Adrenal gland (tissue), 12 donors: Measurements from ENCODE around the gene AGAP1. TPM values are rescaled to one million over a fixed set of nuclear protein-coding genes. Genes with fewer than 3 reads are reported as not detected.

Experiments used
- DNase-seq, 7 donors: peaks; one replicate each; pipeline ENCODE4 v3.0.0-alpha.2; 2019 to 2020
- H3K27ac ChIP-seq, 5 donors: fragments of 200-600 bp; sonication (generic) in 4 of 5; 1 replicate in 3 of 5; 2 replicates in 2 of 5; pipeline versions ENCODE4 v1.5.1 to v1.8.0; 2016 to 2020; ENCODE audit warnings: mild to moderate bottlenecking in 1 of 5
- H3K27me3 ChIP-seq: fragments of 200-600 bp; 2 replicates; pipeline ENCODE4 v1.8.0; 2021
- H3K36me3 ChIP-seq, 2 donors: fragments of 200-600 bp; replicated peaks in 1 of 2; 1 replicate in 1 of 2; 2 replicates in 1 of 2; pipeline versions ENCODE4 v1.5.1 to v1.8.0; 2018 to 2022
- H3K4me1 ChIP-seq, 2 donors: fragments of 200-600 bp; replicated peaks in 1 of 2; 1 replicate in 1 of 2; 2 replicates in 1 of 2; pipeline versions ENCODE4 v1.5.1 to v1.8.0; 2018 to 2021
- H3K4me3 ChIP-seq, 4 donors: fragments of 200-600 bp; sonication (generic) in 3 of 4; one replicate each; pipeline ENCODE4 v1.5.1; 2016 to 2018
- H3K9me3 ChIP-seq, 3 donors: fragments of 200-600 bp; sonication (generic) in 1 of 3; replicated peaks in 1 of 3; 1 replicate in 2 of 3; 2 replicates in 1 of 3; pipeline versions ENCODE4 v1.5.1 to v1.8.0; 2016 to 2021
- POLR2A ChIP-seq, 2 donors: fragments of 450-650 bp; IDR thresholded peaks; one replicate each; pipeline ENCODE4 v1.6.1; 2017; ENCODE audit warnings: antibody characterized with exemption in 2 of 2, mild to moderate bottlenecking in 2 of 2, moderate library complexity in 1 of 2
- WGBS, 4 donors: extraction: QIAGEN DNeasy Blood & Tissue Kit in 2 of 4; methylation state at CpG; one replicate each; pipeline versions ENCODE4 v1.1.5 to v1.1.7; 2013 to 2017; 5-methylcytosine and 5-hydroxymethylcytosine counted together
- intact Hi-C, 2 donors: fragments of 100-400 bp; cut with DNase I; formaldehyde crosslinking; loops; one replicate each; pipeline versions ENCODE4 v1.14.1 to v1.15.0; 2022 to 2023
- polyA plus RNA-seq, 3 donors: library from polyadenylated mRNA; stranded (reverse); fragments of 200-250 nt in 2 of 3; fragments of 350-450 nt in 1 of 3; fragmentation: Illumina TruSeq in 1 of 3; extraction: RNeasy Lipid Tissue Mini Kit (QIAGEN cat#74804) in 1 of 3; gene quantifications; one replicate each; pipeline ENCODE4 v1.2.3, GENCODE V29; 2013 to 2014
- total RNA-seq, 9 donors: library from RNA; depleted of rRNA in 4 of 9; stranded (reverse); fragments of >200 nt in 4 of 9; fragments of 120-200 nt in 1 of 9; fragmentation: NEBNext Ultra II Directional in 1 of 9; extraction: Animal tissue kit (Norgen Biotek cat#: 25700) in 1 of 9; gene quantifications; one replicate each; pipeline versions ENCODE4 v1.1.0 to v1.2.4, GENCODE V29; 2013 to 2023
- TF ChIP-seq, protein P1 (sequence below), 6 experiments: fragments of 450-650 bp in 4 of 6; fragments of 200-600 bp in 2 of 6; sonication (generic) in 1 of 6; IDR thresholded peaks; 1 replicate in 5 of 6; 2 replicates in 1 of 6; pipeline versions ENCODE4 v1.5.1 to v1.8.0; 2016 to 2021; ENCODE audit warnings: antibody characterized with exemption in 6 of 6, mild to moderate bottlenecking in 2 of 6, moderate library complexity in 1 of 6
- donor health status: healthy with polysubstance abuse.
- donor health status: Bipolar disorder and iron deficiency.
- donor health status: DM: yes; HTN: yes; CAD: no.
- donor health status: DM: no; HTN: no; CAD: no.
- donor health status: DM: no; HTN: no; CAD: no.
- donor health status: DM: yes; HTN: yes; CAD: no.

Gene AGAP1
- total and polyA plus RNA-seq, 12 donors, result 5.3 to 29.6 (median 17.7) TPM

DNA sequence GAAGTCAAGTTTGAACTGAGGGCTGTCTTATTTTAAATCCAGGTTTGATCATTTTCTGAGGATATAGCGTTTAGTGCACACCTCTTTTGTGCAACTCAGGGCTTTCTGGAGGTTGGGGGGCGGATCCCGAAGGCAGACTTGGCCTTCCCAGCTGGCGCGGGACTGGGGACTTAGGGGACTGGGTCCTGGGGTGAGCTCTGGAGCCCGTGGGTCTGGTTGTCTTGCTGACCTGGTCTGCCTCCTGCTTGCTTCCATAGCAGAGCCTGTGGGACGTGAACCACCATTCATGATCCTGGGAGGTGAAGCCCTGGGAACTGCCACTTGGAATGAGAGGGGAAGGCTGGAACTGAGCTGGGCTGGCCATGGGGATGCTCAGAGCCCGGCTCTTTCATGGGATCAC lies 63.1 kb downstream of the AGAP1 start:
- no peaks in the 10 kb centered on the region for H3K27me3 ChIP-seq
- H3K9me3 ChIP-seq, result no peaks in the 10 kb centered on the region
- no peak overlapping the region for H3K27ac ChIP-seq
- H3K4me1 ChIP-seq, result peaks cover 3 to 18% of the 10 kb centered on the region in 2 donors
- no peak for DNase-seq
- intact Hi-C loops, result loop anchor here in 1 of 2 donors (10.0 kb wide), 1 partner anchor 52 kb away; no protein-coding TSS in a partner anchor
- H3K36me3 ChIP-seq, result no peaks in the 10 kb centered on the region
- WGBS, 4 donors, result 94 to 100% (median 95%) methylated on average over 6 to 8 of the region's 8 CpGs
- no peak overlapping the region for H3K4me3 ChIP-seq
- TF ChIP-seq, protein P1, sequence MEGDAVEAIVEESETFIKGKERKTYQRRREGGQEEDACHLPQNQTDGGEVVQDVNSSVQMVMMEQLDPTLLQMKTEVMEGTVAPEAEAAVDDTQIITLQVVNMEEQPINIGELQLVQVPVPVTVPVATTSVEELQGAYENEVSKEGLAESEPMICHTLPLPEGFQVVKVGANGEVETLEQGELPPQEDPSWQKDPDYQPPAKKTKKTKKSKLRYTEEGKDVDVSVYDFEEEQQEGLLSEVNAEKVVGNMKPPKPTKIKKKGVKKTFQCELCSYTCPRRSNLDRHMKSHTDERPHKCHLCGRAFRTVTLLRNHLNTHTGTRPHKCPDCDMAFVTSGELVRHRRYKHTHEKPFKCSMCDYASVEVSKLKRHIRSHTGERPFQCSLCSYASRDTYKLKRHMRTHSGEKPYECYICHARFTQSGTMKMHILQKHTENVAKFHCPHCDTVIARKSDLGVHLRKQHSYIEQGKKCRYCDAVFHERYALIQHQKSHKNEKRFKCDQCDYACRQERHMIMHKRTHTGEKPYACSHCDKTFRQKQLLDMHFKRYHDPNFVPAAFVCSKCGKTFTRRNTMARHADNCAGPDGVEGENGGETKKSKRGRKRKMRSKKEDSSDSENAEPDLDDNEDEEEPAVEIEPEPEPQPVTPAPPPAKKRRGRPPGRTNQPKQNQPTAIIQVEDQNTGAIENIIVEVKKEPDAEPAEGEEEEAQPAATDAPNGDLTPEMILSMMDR (IDR thresholded peaks at IDR 0.05), result no peak
- TF ChIP-seq POLR2A (IDR thresholded peaks at IDR 0.05), result no peak

DNA sequence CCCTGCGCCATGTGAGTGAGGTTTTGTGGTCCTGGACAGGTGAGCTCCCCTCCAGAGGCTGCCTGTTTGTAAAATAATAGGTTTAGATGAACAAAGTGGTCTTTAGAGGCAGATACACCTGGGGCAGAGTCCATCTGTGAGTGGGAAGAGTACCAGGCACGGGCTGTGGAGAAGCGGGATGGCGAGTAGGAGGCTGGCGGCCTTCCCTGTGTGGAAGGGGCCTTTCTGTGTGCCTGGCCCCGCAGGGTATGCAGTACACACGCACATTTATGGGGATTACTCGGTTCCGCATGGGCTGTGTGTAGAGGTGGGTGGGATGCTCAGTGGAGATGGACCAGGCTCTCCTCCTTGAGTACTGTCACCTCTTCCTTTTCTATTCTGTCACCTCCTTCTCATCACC lies 64.1 kb downstream of the AGAP1 start:
- peaks cover 3 to 16% of the 10 kb centered on the region in 2 donors for H3K4me1 ChIP-seq
- intact Hi-C loops, result loop anchor here in 1 of 2 donors (10.0 kb wide), 1 partner anchor 53 kb away; no protein-coding TSS in a partner anchor
- no peak overlapping the region for H3K4me3 ChIP-seq
- 95 to 98% (median 96%) methylated on average over 9 of the region's 9 CpGs for WGBS, 4 donors
- no peaks in the 10 kb centered on the region for H3K27me3 ChIP-seq
- no peaks in the 10 kb centered on the region for H3K9me3 ChIP-seq
- no peaks in the 10 kb centered on the region for H3K36me3 ChIP-seq
- no peak overlapping the region for H3K27ac ChIP-seq
- DNase-seq, result no peak
- no peak for TF ChIP-seq POLR2A (IDR thresholded peaks at IDR 0.05)
- TF ChIP-seq, protein P1 (IDR thresholded peaks at IDR 0.05), result no peak

DNA sequence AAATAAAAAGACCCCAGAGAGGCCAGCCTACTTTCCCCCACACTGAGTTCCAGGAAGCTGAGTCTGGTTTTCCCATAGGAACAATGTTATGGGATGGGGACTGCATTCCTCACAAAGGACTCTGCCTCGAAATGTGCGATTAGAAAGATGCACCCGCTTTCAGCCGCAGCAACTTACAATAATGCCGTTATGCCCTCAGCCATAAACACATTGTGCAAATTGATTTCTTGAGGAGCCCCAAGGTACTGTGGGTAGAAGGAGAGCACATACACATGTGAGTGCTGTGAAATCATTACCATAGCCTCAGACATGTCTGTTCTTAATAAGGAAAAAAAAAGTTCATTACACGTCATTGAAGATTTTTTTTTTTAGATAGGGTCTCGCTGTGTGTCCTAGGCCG lies 64.7 kb downstream of the AGAP1 start:
- TF ChIP-seq, protein P1 (IDR thresholded peaks at IDR 0.05), result no peak
- TF ChIP-seq POLR2A (IDR thresholded peaks at IDR 0.05), result no peak
- no peak overlapping the region for H3K27ac ChIP-seq

DNA sequence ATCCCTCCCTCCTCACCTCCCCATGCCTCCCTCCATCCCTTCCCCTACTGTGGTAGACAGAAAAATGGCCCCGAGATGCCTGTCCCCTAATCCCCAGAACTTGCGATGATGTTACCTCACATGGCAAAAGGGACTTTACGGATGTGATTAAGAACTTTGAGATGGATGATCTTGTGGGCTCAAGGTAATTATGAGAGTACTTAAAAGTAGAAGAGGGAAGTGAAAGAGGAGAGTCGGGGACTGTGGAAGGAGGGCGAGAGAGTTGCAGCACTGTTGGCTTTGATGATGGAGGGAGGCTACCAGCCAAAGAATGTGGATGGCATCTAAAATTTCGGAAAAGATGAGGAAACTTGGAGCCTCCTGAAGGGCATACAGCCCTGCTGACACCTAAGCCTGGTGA lies 66.5 kb downstream of the AGAP1 start:
- H3K27me3 ChIP-seq, result no peaks in the 10 kb centered on the region
- no peak for DNase-seq
- 92 to 95% (median 94%) methylated on average over 6 of the region's 6 CpGs for WGBS, 4 donors
- H3K4me1 ChIP-seq, result peaks cover 3 to 21% of the 10 kb centered on the region in 2 donors
- intact Hi-C loops, result no loop called here
- H3K36me3 ChIP-seq, result no peaks in the 10 kb centered on the region
- H3K4me3 ChIP-seq, result no peak overlapping the region
- H3K27ac ChIP-seq, result no peak overlapping the region
- H3K9me3 ChIP-seq, result no peaks in the 10 kb centered on the region
- TF ChIP-seq, protein P1 (IDR thresholded peaks at IDR 0.05), result no peak
- TF ChIP-seq POLR2A (IDR thresholded peaks at IDR 0.05), result no peak

More for the DNA sequence above, 64.7 kb downstream of the AGAP1 start:
- no peak for DNase-seq
- peaks cover 3 to 20% of the 10 kb centered on the region in 2 donors for H3K4me1 ChIP-seq
- 88 to 90% (median 90%) methylated on average over 8 of the region's 8 CpGs for WGBS, 4 donors
- H3K27me3 ChIP-seq, result no peaks in the 10 kb centered on the region
- H3K9me3 ChIP-seq, result no peaks in the 10 kb centered on the region
- H3K4me3 ChIP-seq, result no peak overlapping the region
- intact Hi-C loops, result loop anchor here in 1 of 2 donors (10.0 kb wide), 1 partner anchor 54 kb away; no protein-coding TSS in a partner anchor
- H3K36me3 ChIP-seq, result no peaks in the 10 kb centered on the region
